Activated CD4-positive, alpha-beta memory T cell treated with anti-CD3 and anti-CD28 coated beads for 36 hours (primary cell): ENCODE data around the gene GPX6. TPM values are rescaled to one million over a fixed set of nuclear protein-coding genes. Genes with fewer than 3 reads are reported as not detected.
A peak's percentile ranks its signal among the peaks of the same experiment; 100 is the strongest.

ENCODE experiments used
- CTCF ChIA-PET: fragments of 350-600 bp; sonication (Branson Sonifier 250); formaldehyde crosslinking; loops from one replicate; lab custom pipeline; 2021; ENCODE audit warnings: antibody characterized with exemption, inconsistent platforms; lab: Charles Lee
- POLR2A ChIA-PET: fragments of 350-600 bp; sonication (Branson Sonifier 250); formaldehyde crosslinking; loops from one replicate; lab custom pipeline; 2021; ENCODE audit warnings: antibody characterized with exemption; lab: Charles Lee
- DNase-seq: peaks from one replicate; pipeline ENCODE4 v3.0.0-alpha.2; 2020
- H3K27ac Mint-ChIP-seq: one replicate; pipeline ENCODE4 v1.8.0; 2021; ENCODE audit warnings: mixed read lengths
- H3K27me3 Mint-ChIP-seq: one replicate; pipeline ENCODE4 v1.8.0; 2021; ENCODE audit warnings: mixed read lengths
- H3K36me3 Mint-ChIP-seq: one replicate; pipeline ENCODE4 v1.8.0; 2021; ENCODE audit warnings: mixed read lengths
- H3K4me1 Mint-ChIP-seq: one replicate; pipeline ENCODE4 v1.8.0; 2021; ENCODE audit warnings: low read depth, mixed read lengths
- H3K4me3 Mint-ChIP-seq: one replicate; pipeline ENCODE4 v1.8.0; 2021; ENCODE audit warnings: mild to moderate bottlenecking, mixed read lengths
- H3K9me3 Mint-ChIP-seq: one replicate; pipeline ENCODE4 v1.8.0; 2021; ENCODE audit warnings: mixed read lengths
- intact Hi-C: fragments of 100-400 bp; cut with micrococcal nuclease; formaldehyde crosslinking; loops from one replicate; pipeline ENCODE4 v1.15.1; 2023
- total RNA-seq, 2 experiments: library from RNA; stranded (reverse); gene quantifications; one replicate each; pipeline ENCODE4 v1.2.3, GENCODE V29; 2021

Gene GPX6
- total RNA-seq, 2 experiments from 2014 or later, result not detected

- H3K4me1 Mint-ChIP-seq, result peaks cover 19% of the 10 kb centered on the region
- no peaks in the 10 kb centered on the region for H3K9me3 Mint-ChIP-seq
- CTCF ChIA-PET, result interaction anchor here (0.8 to 1.0 kb wide), 4 partner anchors 10 to 109 kb away, joined by 3 to 4 read pairs (median 3); no protein-coding TSS in a partner anchor
- intact Hi-C loops, result loop anchor here (1.0 to 5.0 kb wide), 5 partner anchors 44 to 145 kb away; partner anchors contain the start of gene ZSCAN12
- H3K27me3 Mint-ChIP-seq, result peaks cover 29% of the 10 kb centered on the region
- H3K27ac Mint-ChIP-seq, result peak overlapping the region; percentile 60
- POLR2A ChIA-PET, result no interaction called here
- no peaks in the 10 kb centered on the region for H3K36me3 Mint-ChIP-seq
- peak; percentile 75 for DNase-seq
- peak overlapping the region; percentile 79 for H3K4me3 Mint-ChIP-seq
Observed at GRCh38 chr6:28542440-28543296, 27.1 kb upstream of the GPX6 start.

- peak overlapping the region; percentile 79 for H3K4me3 Mint-ChIP-seq
- ChIA-PET CTCF (interaction anchor here (1.0 kb wide), 1 partner anchor 47 kb away, joined by 3 read pairs; no protein-coding TSS in a partner anchor), POLR2A (no interaction called here)
- peaks cover 25% of the 10 kb centered on the region for H3K27me3 Mint-ChIP-seq
- DNase-seq, result no peak
- H3K4me1 Mint-ChIP-seq, result peaks cover 21% of the 10 kb centered on the region
- H3K36me3 Mint-ChIP-seq, result no peaks in the 10 kb centered on the region
- intact Hi-C loops, result loop anchor here (2.0 to 5.0 kb wide), 4 partner anchors 45 to 145 kb away; partner anchors contain the start of gene ZSCAN12
- no peaks in the 10 kb centered on the region for H3K9me3 Mint-ChIP-seq
- no peak overlapping the region for H3K27ac Mint-ChIP-seq
Observed at GRCh38 chr6:28541996-28542395, 26.4 kb upstream of the GPX6 start.

DNA sequence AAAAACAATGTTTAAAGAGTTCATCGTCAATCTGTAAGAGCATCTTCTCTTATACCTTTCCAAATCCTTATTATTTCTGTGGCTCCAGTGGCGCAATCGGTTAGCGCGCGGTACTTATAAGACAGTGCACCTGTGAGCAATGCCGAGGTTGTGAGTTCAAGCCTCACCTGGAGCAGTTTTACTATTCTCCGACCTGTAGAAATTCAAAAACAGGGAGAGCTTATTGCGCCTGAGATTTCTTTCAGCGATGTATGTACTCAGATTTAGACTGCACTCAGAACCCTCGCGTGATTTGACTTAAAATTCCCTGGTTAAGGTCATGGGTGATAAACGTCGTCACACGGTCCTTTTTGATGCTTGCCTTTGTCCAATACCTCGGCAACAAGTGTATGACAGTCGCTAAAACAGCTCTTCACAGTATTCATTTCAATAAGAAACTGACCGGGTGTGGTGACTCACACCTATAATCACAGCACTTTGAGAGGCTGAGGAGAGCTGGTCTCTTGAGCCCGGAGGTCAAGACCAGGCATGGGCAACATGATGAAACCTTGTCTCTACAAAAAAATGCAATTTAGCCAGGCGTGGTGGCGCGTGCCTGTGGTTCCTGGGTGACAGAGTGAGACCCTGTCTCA, 22.0 kb upstream of the GPX6 start:
- Mint-ChIP-seq H3K27ac (peak overlapping the region; percentile 11), H3K9me3 (no peaks in the 10 kb centered on the region), H3K4me1 (peaks cover 11% of the 10 kb centered on the region), H3K4me3 (peak overlapping the region; percentile 53), H3K27me3 (peaks cover 36% of the 10 kb centered on the region), H3K36me3 (no peaks in the 10 kb centered on the region)
- DNase-seq, result peak; percentile 53
- ChIA-PET CTCF (interaction anchor here (0.6 kb wide), 1 partner anchor 439 kb away, joined by 3 read pairs; no protein-coding TSS in a partner anchor), POLR2A (no interaction called here)
- intact Hi-C loops, result no loop called here

DNA sequence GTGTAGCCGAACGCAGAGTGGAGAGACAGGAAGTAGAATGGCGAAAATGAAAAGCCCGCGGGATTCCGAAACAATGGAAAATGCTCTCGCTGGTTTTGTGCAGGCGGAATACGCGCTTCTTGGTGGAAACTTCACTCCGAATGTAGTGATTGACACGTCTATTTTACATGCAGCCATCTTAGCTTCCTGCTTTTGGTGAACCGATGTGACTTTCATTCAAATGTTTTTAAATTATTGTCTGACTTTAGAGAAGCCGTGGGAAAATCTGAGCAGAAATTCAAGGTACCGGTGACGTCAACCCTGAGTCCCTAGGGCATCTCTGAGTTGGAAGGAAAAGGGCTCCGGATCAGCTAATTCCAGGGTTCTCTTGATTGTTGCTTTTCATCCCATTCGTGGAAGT, 21.5 kb upstream of the GPX6 start:
- no peak for DNase-seq
- Mint-ChIP-seq H3K27me3 (peaks cover 35% of the 10 kb centered on the region), H3K27ac (no peak overlapping the region), H3K4me3 (peak overlapping the region; percentile 53), H3K4me1 (peaks cover 7% of the 10 kb centered on the region), H3K36me3 (no peaks in the 10 kb centered on the region), H3K9me3 (no peaks in the 10 kb centered on the region)
- intact Hi-C loops, result no loop called here
- ChIA-PET POLR2A (no interaction called here), CTCF (no interaction called here)

GRCh38 chr6:28534875-28535274, 19.3 kb upstream of the GPX6 start:
- ChIA-PET POLR2A (no interaction called here), CTCF (no interaction called here)
- Mint-ChIP-seq H3K27ac (no peak overlapping the region), H3K4me1 (peaks cover 4% of the 10 kb centered on the region), H3K4me3 (no peak overlapping the region), H3K27me3 (peaks cover 38% of the 10 kb centered on the region), H3K9me3 (no peaks in the 10 kb centered on the region), H3K36me3 (no peaks in the 10 kb centered on the region)
- intact Hi-C loops, result no loop called here
- DNase-seq, result no peak

- Mint-ChIP-seq H3K27me3 (peaks cover 39% of the 10 kb centered on the region), H3K9me3 (no peaks in the 10 kb centered on the region), H3K36me3 (no peaks in the 10 kb centered on the region), H3K4me1 (peaks cover 4% of the 10 kb centered on the region), H3K4me3 (no peak overlapping the region), H3K27ac (no peak overlapping the region)
- intact Hi-C loops, result no loop called here
- ChIA-PET CTCF (no interaction called here), POLR2A (no interaction called here)
- DNase-seq, result no peak
Observed at GRCh38 chr6:28534306-28534705, 18.7 kb upstream of the GPX6 start.

GRCh38 chr6:28531479-28532128, 16.0 kb upstream of the GPX6 start:
- intact Hi-C loops, result no loop called here
- Mint-ChIP-seq H3K4me3 (no peak overlapping the region), H3K27me3 (peaks cover 41% of the 10 kb centered on the region), H3K27ac (no peak overlapping the region), H3K9me3 (no peaks in the 10 kb centered on the region), H3K4me1 (no peaks in the 10 kb centered on the region), H3K36me3 (no peaks in the 10 kb centered on the region)
- ChIA-PET CTCF (no interaction called here), POLR2A (no interaction called here)
- DNase-seq, result no peak

DNA sequence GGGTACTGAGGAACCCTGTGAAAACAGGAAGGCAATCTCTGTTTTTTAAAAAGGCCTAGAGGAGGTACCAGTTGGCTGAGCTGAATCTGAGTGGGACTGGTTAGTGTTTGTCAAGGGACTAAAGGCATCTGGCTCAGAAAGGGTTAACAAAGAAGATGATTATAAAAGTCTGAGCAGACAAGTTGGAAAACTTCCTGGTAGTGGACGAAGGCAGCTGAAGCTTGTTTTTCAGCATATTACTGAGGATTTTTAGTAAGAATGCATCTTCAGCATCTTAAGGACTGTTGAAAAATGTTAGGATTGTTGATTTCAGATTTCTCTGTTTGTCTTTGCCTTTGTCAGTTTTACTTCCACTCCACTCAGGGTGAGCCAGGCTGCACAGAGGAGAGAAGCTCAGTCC, 15.2 kb upstream of the GPX6 start:
- no peak overlapping the region for H3K4me3 Mint-ChIP-seq
- no peaks in the 10 kb centered on the region for H3K9me3 Mint-ChIP-seq
- CTCF ChIA-PET, result no interaction called here
- DNase-seq, result no peak
- H3K4me1 Mint-ChIP-seq, result no peaks in the 10 kb centered on the region
- POLR2A ChIA-PET, result no interaction called here
- intact Hi-C loops, result no loop called here
- H3K27ac Mint-ChIP-seq, result no peak overlapping the region
- H3K36me3 Mint-ChIP-seq, result no peaks in the 10 kb centered on the region
- H3K27me3 Mint-ChIP-seq, result peaks cover 35% of the 10 kb centered on the region

- ChIA-PET POLR2A (interaction anchor here (0.6 kb wide), 1 partner anchor 653 kb away, joined by 3 read pairs; a partner anchor contains a TSS), CTCF (no interaction called here)
- no peak within 1 kb of the TSS for H3K4me3 Mint-ChIP-seq
- intact Hi-C loops, result no loop called here
- peak; percentile 41 for DNase-seq
- H3K27ac Mint-ChIP-seq, result no peak within 1 kb of the TSS
- no peaks in the 10 kb centered on the region for H3K36me3 Mint-ChIP-seq
- H3K9me3 Mint-ChIP-seq, result no peaks in the 10 kb centered on the region
- peaks cover 18% of the 10 kb centered on the region for H3K27me3 Mint-ChIP-seq
- H3K4me1 Mint-ChIP-seq, result peaks cover 26% of the 10 kb centered on the region
Observed at GRCh38 chr6:28525496-28526039, 10.0 kb upstream of the GPX6 start, which contains the start of gene GPX5. TSS of gene GPX5 (plus strand) at chr6:28525881. CDS start at chr6:28526014, 133 bp downstream.

GRCh38 chr6:28523241-28523622, 7.6 kb upstream of the GPX6 start:
- no peak overlapping the region for H3K27ac Mint-ChIP-seq
- H3K4me1 Mint-ChIP-seq, result peaks cover 26% of the 10 kb centered on the region
- ChIA-PET POLR2A (no interaction called here), CTCF (no interaction called here)
- H3K27me3 Mint-ChIP-seq, result peaks cover 19% of the 10 kb centered on the region
- no peak overlapping the region for H3K4me3 Mint-ChIP-seq
- no peaks in the 10 kb centered on the region for H3K36me3 Mint-ChIP-seq
- intact Hi-C loops, result no loop called here
- no peaks in the 10 kb centered on the region for H3K9me3 Mint-ChIP-seq
- DNase-seq, result peak; percentile 56

- intact Hi-C loops, result no loop called here
- no peaks in the 10 kb centered on the region for H3K36me3 Mint-ChIP-seq
- CTCF ChIA-PET, result no interaction called here
- POLR2A ChIA-PET, result no interaction called here
- no peak overlapping the region for H3K27ac Mint-ChIP-seq
- DNase-seq, result no peak
- peaks cover 15% of the 10 kb centered on the region for H3K27me3 Mint-ChIP-seq
- H3K4me1 Mint-ChIP-seq, result peaks cover 26% of the 10 kb centered on the region
- H3K9me3 Mint-ChIP-seq, result no peaks in the 10 kb centered on the region
- H3K4me3 Mint-ChIP-seq, result no peak overlapping the region
Observed at GRCh38 chr6:28522594-28523240, 7.1 kb upstream of the GPX6 start.
